HG03378 (cell line): ENCODE data around the gene TTC6.

Experiments
- ATAC-seq: cut with Tn5 transposase; IDR thresholded peaks from one replicate; pipeline ENCODE4 v1.9.1; 2021; ENCODE audit warnings: mild to moderate bottlenecking, moderate library complexity; ENCODE audit not compliant: unreplicated experiment

TTC6 gene

DNA sequence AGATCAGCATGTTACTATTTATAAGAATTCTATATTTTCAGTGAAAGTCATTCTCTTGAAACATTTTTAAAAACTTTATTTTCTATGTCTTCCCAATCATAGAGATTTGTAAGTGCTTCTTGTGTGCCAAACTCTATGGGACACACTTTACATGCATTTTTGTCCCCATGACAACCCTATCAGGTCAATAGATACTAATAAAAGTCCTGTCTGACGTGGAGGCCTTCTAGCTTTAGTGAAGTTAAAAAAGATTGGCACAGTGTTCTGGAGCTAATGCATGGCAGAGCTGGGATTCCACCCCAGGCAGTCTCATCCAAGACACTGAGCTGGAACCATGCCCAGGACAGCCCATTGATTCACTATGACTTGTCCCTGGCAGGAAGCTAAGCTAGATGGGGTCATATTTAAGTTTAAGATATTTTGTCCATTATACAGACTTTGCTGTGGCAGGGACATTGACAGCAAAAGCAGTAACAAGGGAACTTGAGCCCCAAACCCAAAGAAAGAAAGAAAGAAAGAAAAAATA lies 28.1 kb downstream of the TTC6 start:
- ATAC-seq: no peak

GRCh38 chr14:37623971-37624370 lies 28.5 kb downstream of the TTC6 start:
- ATAC-seq: no peak

DNA sequence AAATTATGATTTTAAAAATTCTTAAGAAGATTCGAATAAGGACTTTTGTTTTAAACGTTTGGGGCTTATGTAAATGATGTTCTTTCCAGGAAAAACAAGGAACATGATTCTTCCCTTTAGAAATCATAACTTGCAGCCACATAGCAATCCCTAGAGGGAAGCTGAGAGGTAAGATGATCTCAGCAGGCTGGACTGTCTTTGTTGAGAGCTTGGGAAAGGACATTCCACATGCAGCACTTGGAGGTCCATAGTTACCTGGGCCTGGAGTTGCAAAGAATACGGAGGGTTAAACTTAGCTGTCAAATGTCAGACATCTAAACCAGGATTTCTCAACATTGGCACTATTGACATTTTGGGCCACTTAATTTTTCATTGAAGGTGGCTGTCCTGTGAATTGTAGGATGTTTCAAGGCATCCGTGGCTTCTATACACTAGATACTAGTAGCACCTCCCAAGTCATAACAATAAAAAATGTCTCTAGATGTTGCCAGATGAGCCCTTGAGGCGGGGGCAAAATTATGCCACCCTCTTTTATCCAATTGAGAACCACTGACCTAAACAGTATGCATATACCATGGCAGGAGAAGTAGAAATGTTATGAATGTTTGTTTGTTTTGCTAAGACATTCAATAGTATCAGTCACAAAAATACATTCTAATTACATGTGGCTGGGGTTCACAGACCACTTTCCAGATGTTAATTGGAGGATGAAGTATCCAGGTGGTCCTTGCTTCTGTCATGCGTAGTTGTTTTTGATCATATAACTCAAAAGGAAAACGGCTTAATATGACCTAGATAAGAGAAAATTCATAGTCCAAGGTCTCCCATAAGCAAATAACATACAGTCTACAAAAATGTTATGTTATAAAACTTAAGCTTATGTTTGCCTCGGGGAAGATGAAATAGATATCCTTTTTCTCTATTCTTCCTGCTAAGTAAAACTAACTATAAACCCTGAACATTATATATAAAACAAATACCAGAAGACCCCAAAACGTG lies 30.5 kb downstream of the TTC6 start:
- ATAC-seq: no peak

DNA sequence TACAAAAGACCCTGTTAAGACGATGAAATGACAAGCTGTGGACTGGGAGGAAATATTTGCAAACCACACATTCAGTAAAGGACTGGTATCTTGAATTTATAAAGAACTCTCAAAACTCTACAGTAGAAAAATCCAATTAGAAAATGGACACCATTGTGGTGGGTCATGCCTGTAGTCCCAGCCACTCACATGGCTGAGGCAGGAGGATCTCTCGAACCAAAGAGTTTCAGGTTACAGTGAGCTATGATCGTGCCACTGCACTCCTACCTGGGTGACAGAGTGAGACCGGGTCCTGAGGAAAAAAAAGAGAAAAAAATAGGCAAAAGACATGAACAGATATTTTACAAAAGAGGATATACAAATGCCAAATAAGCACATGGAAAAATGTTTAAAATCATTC lies 41.9 kb downstream of the TTC6 start:
- no peak for ATAC-seq

DNA sequence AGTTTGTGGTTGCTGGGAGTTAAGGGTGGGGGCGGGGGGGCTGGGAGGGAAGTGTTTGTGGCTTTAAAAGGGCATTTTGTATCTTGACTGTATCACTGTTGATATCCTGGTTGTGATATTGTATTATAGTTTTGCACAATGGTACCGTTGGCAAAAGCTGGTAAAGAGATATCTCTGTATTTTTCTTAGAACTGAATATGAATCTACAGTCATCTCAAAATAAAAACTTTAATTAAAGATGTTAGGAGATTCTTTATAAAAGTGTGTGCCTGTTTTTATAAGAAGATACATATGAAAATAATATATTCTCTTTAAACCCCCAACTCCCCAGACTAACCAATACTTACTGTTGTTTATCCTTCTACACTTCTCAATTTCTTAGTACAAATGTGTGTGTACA lies 43.2 kb downstream of the TTC6 start:
- ATAC-seq: no peak

DNA sequence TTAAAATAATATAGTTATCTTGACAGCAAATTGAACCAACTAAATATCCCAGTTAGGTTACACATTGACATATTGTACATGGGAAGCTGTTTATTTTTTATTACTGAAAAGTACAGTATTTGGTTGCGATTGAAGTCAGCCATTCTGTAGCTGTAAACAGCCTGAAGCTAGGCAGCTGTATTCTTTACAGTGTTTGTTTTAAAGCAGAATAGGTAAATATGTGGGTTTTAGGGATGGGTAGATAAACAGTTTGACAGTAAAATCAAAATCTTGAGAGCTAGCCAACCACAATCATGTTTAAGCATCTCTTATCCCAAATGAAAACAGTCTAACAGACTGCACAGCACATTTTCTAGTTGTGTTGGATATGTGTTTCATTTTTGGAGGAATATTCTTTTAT lies 45.7 kb downstream of the TTC6 start:
- ATAC-seq: no peak

DNA sequence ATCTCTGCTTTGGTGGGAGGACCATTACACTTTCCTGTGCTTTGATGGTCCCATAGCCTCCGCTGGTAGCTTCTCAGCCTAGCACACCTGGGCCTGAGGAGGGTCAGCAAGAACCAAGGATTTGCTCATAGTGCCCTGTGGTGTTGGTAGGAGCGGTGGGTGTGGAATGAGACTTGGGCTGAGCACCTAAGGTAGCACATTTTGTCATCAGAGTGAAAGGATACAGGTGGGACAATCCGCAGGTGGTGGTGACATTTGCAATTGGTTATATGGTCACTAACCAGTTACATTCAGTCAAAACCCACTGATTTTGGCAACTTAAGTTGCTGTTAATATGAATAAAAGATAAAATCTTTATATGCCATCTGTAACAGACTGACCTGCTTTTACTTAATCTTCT lies 46.7 kb downstream of the TTC6 start:
- no peak for ATAC-seq

GRCh38 chr14:37643701-37644100 lies 48.3 kb downstream of the TTC6 start:
- no peak for ATAC-seq
